ENCODE measurements around the gene ELP4. TPM values are rescaled to one million over a fixed set of nuclear protein-coding genes. Genes with fewer than 3 reads are reported as not detected.

Gene ELP4
- total RNA-seq, 2 donors from 2014 or later: 21.5 to 23.0 TPM

DNA sequence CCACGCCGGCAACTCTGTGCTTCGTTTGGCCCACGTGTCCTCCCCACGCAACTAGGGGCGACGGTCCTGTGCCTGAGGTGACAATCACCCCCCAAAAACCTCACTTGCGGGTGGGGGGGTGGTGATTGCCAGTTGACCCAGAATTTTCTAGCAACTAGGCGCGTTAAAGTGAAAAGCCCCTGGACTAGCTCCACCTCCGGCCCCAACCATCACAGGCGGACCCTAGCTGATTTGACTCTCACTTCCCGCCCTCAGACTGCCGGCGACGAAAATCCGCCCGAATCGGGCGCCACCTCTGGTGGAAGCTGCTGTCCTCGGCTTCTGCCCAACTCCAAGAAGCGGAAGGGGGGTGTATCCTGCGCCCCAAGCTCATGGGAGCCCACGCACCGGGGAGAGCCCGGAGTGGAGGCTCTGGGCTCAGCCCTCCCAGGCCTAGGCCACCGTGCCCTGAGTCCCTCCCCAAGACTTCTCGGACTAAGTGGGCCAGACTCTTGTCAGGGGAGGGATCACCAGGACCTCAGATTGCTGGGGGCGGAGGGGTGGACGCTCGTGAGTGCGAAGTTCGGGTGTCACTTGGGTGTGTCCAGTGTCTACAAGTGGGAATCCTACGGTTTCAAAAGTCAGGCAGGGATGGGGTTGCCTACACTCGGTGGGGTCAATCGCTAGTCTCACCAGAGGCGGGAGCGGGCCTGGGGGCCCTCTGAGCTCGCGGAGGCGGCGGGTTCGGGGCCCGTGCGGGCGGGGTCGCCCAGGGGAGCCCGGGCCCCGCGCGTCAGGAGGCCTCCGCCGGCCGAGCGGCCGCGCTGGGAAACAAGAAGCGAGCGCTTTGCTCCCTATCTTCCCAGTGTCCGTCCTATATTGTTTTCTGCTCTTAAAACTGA lies 289.2 kb downstream of the ELP4 start:
- peaks cover 30% of the 10 kb centered on the region for H3K27me3 ChIP-seq (replicated peaks; ENCODE audit: insufficient read depth)
- DNase-seq (ENCODE audit: low spot score): no peak
- H3K4me3 ChIP-seq: no peak overlapping the region
- no peaks in the 10 kb centered on the region for H3K9me3 ChIP-seq
- WGBS: 3% methylated on average over 59 of the region's 60 CpGs
- no peaks in the 10 kb centered on the region for H3K4me1 ChIP-seq (replicated peaks)
- TF ChIP-seq POLR2A (IDR thresholded peaks at IDR 0.05): no peak
- TF ChIP-seq, protein P1, sequence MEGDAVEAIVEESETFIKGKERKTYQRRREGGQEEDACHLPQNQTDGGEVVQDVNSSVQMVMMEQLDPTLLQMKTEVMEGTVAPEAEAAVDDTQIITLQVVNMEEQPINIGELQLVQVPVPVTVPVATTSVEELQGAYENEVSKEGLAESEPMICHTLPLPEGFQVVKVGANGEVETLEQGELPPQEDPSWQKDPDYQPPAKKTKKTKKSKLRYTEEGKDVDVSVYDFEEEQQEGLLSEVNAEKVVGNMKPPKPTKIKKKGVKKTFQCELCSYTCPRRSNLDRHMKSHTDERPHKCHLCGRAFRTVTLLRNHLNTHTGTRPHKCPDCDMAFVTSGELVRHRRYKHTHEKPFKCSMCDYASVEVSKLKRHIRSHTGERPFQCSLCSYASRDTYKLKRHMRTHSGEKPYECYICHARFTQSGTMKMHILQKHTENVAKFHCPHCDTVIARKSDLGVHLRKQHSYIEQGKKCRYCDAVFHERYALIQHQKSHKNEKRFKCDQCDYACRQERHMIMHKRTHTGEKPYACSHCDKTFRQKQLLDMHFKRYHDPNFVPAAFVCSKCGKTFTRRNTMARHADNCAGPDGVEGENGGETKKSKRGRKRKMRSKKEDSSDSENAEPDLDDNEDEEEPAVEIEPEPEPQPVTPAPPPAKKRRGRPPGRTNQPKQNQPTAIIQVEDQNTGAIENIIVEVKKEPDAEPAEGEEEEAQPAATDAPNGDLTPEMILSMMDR (IDR thresholded peaks at IDR 0.05): no peak
- TF ChIP-seq POLR2AphosphoS5 (IDR thresholded peaks at IDR 0.05): no peak
- no peak overlapping the region for H3K27ac ChIP-seq
- intact Hi-C loops (cut with DNase I): no loop called here
- H3K36me3 ChIP-seq: no peaks in the 10 kb centered on the region

DNA sequence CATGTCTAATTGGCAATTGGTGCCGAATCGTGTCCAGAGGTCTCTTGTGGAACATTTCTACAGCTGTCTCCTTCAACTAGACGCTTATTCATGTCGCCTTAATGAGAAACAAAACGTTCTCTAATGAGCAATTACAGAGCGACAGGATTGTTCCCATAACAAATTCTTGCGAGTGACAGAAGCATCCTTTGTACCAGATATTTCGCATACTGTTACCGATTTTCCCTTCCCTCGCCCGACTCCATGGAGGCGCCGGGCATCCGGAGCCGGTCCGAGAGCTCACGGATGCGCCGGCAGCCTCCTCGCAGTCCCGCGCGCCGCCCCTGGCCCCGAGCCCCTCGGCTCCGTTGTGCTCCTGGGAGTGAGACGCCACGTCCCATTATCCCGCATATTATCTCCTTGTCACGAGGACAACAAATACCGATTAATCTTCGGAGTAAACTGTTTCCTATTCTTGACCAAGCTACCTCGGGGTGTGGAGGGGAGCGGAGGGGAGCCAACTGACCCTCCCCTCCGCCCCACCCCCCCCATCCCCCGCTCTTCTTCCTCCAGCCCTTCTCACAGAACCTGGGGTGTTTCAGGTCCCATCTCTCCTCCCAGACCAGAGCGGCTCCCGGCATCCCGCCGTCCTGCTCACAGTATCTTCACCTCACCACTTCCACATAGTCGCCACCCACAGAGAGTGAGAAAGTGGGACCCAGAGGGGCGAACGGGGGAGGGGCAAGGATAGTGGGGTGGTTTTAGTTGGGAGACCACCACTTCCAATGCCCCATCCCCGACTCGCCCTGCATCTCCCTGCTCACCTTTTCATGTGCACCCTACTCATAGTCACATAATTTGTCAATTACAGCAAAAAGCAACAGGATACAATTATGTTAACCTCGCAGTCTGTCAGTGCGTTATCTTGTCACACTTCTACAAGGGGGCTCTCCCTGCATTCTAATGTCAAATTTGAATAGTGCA lies 290.1 kb downstream of the ELP4 start:
- WGBS: 8% methylated on average over 48 of the region's 48 CpGs
- Histone ChIP-seq H3K9me3 (no peaks in the 10 kb centered on the region), H3K4me1 (replicated peaks) (no peaks in the 10 kb centered on the region), H3K36me3 (no peaks in the 10 kb centered on the region), H3K27ac (no peak overlapping the region), H3K27me3 (replicated peaks; ENCODE audit: insufficient read depth) (peaks cover 39% of the 10 kb centered on the region), H3K4me3 (no peak overlapping the region)
- TF ChIP-seq POLR2A (IDR thresholded peaks at IDR 0.05): no peak
- no peak for TF ChIP-seq POLR2AphosphoS5 (IDR thresholded peaks at IDR 0.05)
- no peak for DNase-seq (ENCODE audit: low spot score)
- intact Hi-C loops (cut with DNase I): no loop called here

DNA sequence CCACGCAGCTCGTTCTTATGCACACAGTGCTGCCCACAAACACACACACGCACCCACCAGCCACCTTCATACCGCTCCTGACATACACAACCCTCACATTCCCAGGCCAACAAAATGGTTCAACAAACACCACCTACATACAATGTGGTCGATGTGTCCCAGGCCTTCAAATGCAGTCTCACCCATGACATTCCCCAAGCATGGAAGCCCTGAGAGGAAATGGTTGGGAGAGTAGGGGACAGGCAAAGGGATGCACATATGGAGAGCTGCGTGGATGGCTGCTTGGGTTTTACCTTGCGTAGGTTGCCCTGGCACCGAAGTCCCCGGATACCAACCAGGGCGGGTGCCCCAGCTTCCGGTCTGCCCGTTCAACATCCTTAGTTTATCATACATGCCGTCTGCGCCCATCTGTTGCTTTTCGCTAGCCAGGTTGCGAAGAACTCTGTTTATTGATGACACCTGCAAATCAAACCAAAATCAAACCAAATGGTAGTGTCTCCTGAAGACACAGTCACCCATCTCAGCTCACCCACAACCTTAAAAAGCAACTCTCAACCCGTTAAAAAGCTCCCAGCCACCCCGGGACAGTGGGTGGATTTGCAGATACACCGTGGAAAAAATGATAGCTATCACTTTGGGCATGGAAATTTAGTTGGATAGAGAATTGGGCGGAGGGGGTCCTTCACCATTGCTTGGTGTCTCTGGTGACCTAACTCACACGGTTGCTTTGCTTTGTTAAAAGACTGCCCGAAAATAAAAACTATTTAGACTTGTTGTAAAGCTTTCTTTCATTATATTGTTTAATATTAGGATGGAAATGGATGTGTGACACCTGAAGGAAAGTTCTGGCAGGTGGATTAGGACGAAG lies 291.1 kb downstream of the ELP4 start:
- no peaks in the 10 kb centered on the region for H3K4me1 ChIP-seq (replicated peaks)
- TF ChIP-seq POLR2A (IDR thresholded peaks at IDR 0.05): no peak
- TF ChIP-seq, protein P1 (IDR thresholded peaks at IDR 0.05): no peak
- no peak for DNase-seq (ENCODE audit: low spot score)
- H3K27me3 ChIP-seq (replicated peaks; ENCODE audit: insufficient read depth): peaks cover 47% of the 10 kb centered on the region
- intact Hi-C loops (cut with DNase I): no loop called here
- H3K9me3 ChIP-seq: no peaks in the 10 kb centered on the region
- 9% methylated on average over 23 of the region's 23 CpGs for WGBS
- no peak overlapping the region for H3K27ac ChIP-seq
- no peaks in the 10 kb centered on the region for H3K36me3 ChIP-seq
- no peak overlapping the region for H3K4me3 ChIP-seq

DNA sequence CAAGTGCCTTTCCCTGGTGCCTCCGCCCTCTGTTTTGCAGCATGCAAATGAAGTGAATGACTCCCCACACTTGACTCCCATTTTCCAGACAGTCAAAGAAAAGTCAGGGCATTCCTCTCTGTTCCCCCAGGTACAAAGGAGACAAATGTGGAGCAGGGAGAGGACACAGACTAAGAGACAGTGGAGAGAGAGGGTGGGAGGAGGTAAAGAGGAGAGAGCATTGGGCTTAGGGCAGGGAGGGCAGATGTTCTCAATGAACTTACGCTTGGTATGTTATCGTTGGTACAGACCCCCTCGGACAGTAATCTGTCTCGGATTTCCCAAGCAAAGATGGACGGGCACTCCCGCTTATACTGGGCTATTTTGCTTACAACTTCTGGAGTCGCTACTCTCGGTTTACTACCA lies 291.7 kb downstream of the ELP4 start:
- 16% methylated on average over 9 of the region's 9 CpGs for WGBS
- no peaks in the 10 kb centered on the region for H3K9me3 ChIP-seq
- TF ChIP-seq, protein P1 (IDR thresholded peaks at IDR 0.05): no peak
- TF ChIP-seq POLR2AphosphoS5 (IDR thresholded peaks at IDR 0.05) (no peak), POLR2A (IDR thresholded peaks at IDR 0.05) (no peak)
- peaks cover 52% of the 10 kb centered on the region for H3K27me3 ChIP-seq (replicated peaks; ENCODE audit: insufficient read depth)
- H3K4me1 ChIP-seq (replicated peaks): no peaks in the 10 kb centered on the region
- no peak overlapping the region for H3K27ac ChIP-seq
- no peak overlapping the region for H3K4me3 ChIP-seq
- intact Hi-C loops (cut with DNase I): no loop called here
- no peak for DNase-seq (ENCODE audit: low spot score)
- no peaks in the 10 kb centered on the region for H3K36me3 ChIP-seq
